GM19023 (cell line): ENCODE measurements around the gene LDAH.

Experiments
- ATAC-seq: cut with Tn5 transposase; IDR thresholded peaks from one replicate; pipeline ENCODE4 v1.9.1; 2021; ENCODE audit warnings: mild to moderate bottlenecking, moderate library complexity; ENCODE audit not compliant: unreplicated experiment

LDAH gene

DNA sequence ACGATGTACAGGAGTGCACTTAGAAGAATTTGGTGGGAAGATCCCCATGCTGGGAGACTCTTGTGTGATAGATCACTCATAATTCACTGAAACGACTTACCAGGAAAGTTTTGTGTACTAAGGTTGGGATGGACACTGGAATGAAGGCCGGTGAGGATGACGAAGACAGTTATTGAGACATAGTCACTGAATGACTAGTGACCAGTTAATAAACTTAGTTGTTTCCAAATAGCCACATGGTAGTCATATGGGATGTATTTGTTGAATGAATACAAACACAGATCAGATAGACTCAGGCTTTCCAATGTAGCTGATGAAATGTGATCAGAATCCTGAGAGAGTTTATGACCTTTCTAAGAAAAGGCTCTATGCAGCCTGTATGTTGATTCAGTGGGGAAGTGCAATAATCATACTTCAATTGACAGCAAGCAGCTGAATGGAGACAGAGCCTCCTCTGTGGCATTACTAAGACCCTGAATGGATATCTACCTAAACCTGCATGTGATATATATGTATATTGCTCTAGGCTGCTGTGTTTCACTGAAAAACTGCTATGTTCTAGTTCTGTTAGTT lies 135.6 kb downstream of the LDAH start:
- ATAC-seq = no peak

DNA sequence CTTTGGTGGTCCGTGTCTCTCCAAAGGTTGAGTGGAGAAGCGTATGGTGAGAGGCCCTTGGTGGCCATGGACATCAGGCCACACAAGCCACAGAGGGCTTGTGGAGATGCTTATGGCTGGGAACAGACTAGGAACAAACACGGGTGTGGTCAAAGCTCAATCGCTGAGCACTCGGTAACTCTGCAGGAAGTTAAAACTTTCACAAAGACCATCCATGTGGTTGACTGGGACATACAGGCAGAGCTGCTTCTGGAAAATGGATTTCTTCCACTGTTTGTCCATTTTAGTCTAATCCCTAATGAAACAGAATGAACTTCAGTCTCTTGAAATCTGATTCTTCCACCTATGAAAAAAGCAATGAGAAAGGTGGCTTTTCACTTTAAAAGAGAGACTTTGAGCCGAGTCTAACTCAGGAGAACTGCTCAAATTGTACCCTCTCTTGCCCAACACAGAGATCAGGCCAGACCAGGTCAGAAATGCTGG lies 138.3 kb downstream of the LDAH start:
- no peak for ATAC-seq

DNA sequence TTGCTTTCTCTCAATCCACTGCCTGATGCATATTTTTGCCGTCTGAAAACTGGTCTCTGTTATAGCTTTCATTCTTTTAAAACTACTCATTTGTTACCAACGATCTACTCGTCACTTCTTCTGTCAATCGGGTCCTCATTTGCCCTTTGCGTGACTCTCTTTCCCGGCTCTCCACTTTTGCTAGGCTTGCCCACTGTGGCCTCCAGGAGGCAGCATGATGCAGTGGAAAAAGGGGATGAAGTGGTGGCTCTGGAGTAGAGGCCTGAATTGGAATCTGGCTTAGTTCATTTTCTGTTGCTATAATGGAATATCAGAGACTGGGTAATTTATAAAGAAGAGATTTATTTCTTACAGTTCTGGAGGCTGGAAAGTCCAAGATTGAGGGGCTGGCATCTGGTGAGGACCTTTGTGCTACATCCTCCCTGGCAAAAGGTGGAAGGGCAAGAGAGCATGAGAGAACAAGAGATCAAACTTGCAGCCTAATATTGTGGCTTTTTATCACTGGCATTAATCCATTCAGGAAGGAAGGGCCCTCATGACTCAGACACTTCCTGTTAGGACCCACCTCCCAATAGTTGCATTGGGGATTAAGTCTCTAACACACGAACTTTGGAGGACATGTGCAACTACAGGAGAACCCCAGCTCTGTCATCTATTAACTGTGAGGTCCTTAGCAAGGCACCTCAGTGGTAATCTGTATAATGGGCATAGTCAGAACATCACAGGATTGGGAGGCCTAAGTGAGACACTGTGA lies 140.6 kb downstream of the LDAH start:
- no peak for ATAC-seq

DNA sequence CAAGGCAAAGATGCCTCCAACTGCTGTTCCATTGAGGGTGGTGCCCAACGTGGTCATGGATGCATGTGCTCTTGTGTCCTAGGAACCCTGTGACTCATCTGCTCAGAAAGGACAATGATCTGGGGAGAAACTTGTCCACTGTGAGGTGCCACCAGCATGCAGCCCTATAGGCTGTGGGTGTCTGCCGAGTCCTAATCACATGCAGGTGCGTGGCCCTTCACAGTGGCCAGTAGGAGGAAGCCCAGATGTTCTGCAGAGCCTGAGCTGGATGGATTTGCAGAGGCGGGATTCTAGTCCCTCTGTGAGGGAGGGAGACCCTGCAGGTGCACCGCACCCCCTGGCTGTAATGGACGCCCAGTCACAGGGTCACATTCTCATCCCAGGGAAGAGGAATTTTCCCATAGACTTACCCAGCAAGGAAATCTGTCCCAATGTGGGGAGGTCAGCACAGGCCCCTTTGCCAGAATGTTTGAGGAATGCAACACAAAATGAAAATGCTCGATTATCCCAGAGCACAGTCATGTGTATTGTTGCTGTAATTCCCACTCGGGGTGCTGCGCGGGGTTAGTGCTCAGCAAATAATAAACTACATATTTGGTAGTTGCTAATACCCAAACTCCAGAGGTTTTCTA lies 142.0 kb downstream of the LDAH start:
- no peak for ATAC-seq

DNA sequence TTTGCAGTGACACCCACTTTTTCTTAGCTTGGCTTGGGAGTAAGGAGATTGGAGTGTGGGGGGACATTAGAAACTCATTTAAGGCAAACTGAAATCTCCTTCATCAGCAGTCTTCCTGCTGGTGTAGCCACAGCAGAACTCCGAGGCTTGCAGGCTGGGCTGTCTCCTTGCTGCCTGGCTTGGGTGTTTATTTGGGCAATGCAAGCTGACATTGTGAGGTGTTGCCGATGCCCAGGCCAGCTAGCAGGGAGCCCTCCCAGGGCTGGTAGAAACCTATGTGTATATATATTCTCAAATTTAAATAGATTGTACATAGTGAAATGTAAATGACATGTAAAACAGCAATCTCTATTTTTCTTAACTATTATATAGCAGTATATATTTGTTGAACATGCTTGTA lies 144.1 kb downstream of the LDAH start:
- ATAC-seq = no peak

DNA sequence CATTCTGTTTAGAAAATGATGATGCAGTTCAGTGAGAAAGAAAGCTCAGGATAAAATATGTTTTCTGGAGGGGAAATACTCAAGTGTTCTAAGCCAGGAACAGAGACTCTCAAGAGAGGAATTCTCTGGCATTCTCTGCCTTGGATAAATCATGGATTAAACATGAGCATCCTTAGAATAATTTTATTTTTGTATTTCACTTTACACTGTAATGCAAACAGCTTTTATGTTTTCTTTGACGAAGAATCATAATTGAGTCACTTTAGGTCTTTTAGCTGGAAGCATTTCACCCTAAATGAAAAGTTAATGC lies 144.9 kb downstream of the LDAH start:
- no peak for ATAC-seq

DNA sequence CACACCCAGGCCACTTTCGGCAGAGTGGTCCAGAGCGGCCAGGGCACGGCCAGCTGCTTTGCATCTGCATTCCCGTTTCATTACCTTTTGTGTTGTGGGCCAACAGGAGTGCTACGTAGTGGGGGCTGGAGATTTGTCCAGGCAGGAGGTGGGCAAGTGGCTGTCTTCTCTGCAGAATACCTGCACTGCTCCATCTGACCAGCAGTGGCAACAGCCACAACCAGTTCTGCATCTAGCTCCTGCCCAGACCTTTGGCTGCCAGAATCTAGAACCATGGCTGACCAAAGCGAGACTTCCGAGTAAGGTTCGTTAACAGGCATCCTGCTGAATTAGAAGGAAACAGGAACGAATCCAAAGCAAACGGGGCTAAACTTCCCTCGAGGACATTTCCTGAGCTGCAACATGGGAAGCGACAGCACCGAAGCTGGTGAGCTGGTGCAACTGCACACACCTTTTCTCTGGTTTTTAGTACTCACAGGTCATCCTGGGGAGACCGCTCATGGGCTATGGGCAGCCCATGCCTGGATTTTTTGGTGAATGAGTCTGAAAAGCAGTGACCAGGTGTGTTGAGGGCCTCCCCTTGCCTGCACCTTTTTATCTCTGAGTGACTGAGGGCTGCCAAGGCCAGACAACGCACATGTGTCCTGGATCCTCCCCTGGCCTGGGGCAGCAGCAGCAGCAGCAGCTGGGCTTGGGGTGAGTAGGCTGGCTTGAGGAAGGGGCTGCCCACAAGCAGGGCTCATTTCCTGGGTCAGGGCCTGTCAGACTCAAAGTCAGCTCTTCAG lies 145.4 kb downstream of the LDAH start:
- peak; percentile 34 for ATAC-seq

DNA sequence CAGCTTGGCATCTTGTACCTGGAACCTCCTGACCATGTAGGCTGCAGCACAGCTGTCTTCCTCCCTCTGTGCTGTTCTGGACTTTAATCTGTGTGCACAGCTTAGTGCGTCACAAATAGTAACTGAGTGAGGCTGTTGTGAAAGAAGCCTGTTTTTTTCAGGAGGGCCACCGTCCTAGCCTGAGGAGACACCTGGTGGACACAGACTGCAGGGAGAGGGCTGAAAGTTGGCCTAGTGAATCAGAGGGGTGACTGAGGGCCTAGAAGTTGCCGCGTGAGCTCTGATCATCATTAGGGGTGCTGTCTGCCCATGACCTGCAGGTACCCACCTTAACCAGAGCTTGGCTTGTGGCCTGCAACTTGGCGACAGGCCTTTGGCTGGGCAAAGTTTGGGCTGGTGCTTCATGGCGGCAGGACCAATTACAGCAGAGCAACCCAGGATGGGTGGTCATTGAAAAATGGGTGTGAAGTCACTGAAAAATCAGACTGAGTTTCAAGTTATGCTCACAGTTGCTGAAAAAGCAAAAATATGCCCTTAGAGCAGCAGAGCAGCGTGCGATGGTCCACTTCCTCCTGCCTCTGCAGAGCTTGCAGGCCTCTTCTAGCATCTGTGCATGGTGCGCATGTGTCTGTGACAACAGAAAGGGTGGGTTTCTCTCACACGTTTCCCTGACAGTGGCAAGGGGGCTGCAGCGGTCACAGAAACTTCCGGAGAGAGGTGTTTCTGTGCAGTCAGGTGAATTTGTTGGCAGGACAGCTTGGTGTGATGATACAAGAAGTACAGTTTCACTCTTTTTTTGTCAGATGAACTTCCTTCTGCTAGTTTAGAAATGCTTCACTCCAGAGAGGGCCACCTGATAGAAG lies 146.3 kb downstream of the LDAH start:
- peak; percentile 77 for ATAC-seq

DNA sequence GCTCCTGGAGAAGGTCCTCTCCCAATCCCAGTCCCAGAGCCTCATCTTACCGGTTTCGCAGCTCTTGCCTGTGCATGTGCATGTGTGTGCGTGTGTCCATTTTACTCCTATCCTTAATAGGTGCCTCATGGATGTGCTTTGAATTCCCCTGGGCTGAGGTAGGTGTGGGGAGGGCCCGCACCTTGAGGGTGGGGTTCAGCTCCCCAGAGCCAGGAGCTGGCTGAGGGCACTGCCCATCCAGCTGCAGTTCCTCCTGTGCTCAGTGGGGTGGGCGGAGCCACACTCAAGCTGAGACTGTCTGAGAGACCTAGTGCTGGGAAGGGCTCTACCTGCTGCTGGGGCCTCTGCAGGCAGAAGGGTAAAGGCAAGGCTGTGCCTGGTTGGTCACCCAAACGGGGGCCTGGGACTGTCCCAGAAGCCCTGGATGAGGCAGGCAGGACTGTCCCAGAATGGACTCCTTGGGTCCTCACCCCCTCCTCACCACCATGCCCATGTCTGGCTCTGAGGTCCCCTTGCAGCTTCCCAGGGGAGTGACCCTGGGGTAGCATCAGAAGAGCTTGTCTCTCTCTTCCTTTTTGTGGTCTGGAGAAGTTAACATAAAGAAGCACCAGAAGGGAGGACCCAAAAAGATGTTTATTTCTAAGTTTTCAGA lies 147.1 kb downstream of the LDAH start:
- peak; percentile 52 for ATAC-seq

DNA sequence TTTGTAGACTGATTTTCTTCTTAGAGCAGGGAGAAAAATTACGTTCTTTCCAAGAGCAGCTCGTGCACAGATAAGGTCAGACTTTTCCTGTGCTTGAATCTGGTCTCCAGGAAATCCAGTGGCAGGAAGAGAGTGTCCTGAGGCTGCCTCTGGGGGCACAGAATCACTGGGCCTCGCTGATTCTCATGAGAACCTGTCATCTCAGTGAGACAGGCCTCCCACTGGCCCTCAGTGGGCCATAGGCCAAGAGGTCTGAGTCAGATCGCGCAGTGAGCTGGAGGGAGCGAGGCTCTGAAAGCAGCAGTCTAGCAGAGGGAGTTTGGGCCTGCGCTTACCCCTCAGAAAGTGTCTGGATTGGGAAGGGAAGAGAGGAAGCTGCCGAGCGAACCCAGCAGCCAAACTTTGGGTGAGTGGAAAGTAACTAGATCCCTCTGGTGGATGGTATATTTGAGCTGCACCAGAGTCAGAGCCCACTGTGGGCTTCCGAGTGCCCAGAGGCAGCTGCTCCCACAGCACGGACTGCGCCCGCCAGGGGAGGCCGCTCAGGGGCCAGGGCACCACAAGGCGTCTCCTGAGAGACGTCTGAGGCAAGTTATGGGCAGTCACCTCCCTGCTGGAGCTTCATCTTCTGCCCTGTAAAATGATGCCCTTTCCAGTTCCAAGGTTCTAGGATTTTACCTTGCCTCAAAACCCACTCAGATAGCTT lies 147.8 kb downstream of the LDAH start:
- ATAC-seq = no peak

DNA sequence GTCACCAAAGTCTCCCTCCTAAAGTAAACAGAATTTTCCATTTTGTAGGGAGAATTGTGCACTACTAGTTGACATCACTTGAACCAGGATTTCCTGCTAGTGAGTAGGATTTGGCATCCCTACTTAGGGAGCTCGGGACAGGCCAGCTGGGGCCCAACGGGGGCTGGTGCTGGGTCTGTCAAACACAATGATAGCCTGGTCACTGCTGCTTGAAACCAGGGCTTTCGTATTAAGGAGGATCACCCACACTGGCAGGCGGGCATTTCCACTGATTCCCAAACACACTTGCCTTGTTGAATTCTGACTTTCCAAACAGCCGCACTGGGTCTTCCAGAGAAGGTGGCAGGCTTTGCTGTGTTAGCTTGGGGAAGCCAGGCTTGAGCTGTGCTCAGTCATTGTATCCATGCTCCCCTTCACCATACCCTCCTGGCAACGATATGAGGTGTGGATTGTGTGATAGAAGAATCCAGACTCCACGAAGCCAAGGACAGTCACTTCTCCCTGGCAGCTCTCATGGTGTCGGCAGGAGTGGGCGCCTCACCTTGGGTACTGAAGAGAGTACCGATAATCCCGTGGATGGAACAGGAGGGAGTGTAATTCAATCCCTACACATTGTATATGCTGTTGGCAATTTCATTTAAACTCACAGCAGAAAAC lies 148.5 kb downstream of the LDAH start:
- ATAC-seq = no peak

DNA sequence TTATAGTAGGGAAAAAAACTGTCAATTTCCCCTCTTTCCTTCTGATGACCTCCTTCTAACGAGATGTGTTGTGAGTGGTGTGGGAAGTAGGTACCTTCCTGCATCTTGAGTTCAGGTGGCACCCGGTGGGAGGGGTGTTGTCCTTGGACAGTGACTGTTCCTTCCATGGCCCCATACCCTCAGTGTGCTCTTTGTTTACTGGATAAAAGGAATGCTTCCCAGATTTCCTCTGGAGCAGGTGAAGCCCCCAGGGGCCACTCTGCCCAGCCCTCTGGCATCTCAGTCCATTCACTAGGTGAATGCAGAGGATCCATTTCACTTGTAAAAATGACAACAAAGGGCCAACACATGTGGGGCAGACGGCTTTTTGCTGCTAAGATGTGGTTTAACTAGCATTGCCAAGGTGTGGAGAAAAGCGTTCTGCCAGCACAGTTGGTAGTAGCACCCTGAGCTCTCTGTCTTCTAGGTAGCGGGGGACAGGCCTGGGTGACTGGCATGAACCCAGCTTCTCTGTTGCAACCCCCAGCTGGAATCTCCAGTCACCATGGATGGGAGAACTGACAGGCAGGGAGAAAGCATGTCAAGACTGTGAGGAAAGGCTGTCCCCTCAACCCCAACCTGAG lies 149.1 kb downstream of the LDAH start:
- no peak for ATAC-seq

DNA sequence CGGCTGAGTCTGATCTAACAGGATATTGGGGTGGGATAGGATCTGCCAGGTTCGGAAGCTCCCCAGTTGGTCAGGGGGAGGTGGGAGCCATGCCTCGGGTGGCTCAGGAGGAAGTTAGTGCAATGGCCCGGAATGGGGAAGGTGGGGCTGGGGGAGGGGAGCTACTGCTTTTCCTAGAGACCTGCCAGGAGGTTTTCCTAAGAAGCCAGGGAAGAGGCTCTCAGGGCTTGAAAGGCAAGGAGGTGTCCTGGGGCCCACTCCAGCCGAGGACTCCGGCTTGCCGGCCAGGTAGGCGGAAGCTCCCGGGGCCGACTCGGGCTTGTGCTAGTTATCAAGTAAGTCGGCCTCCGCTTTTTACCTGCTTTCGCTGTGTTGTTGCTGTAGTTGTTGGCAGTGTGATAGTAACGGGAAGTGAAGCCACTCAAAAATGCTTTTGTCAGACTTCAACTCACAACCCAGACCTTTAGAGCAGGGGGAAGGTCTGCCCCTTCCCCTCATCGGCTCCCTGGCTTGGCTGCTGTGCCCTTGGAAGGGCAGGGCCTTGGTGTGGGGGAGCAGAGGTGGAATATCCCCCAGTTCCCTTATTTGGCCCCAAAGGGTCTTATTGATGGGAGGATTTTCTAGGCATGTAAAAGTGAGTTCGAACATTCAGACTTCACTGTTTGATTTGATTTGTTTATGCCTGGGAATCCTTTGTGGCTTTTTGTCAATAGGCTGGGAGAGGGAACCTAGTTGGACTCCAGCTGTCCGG lies 150.5 kb downstream of the LDAH start:
- no peak for ATAC-seq

DNA sequence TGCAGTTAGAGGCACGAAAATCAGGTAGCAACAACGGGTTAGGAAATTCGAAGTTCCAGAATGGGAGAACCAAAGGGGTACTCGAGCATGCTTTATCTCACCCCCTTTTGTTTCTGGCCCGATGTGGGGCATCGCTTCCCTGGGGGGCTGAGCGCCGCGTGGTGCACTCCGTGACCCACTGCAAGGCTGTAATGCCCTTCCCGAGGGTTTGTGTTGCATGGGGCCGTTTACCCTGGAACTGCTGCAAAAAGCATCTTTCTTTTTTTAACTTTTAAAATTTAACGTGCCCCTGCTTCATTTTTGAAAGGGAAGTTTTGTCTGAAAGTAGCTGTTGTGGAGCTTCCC lies 151.2 kb downstream of the LDAH start:
- ATAC-seq = no peak

DNA sequence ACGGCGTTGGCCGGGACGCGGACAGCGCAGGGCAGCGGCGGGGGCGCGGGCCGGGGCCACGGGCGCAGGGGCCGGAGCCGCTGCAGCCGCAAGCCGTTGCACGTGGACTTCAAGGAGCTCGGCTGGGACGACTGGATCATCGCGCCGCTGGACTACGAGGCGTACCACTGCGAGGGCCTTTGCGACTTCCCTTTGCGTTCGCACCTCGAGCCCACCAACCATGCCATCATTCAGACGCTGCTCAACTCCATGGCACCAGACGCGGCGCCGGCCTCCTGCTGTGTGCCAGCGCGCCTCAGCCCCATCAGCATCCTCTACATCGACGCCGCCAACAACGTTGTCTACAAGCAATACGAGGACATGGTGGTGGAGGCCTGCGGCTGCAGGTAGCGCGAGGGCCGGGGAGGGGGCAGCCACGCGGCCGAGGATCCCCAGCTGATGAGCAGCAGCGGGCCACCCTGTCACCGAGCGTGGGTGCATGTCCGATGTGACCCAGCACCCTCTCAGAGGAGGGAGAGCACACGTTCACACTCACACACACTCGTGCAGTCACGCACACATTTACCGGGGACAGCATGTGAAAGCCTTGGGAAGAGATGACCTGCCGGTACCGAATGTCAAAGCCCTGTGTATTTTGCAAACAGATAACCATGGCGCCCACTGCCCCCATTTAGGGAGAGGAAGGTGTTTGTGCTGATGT lies 151.7 kb downstream of the LDAH start:
- no peak for ATAC-seq

DNA sequence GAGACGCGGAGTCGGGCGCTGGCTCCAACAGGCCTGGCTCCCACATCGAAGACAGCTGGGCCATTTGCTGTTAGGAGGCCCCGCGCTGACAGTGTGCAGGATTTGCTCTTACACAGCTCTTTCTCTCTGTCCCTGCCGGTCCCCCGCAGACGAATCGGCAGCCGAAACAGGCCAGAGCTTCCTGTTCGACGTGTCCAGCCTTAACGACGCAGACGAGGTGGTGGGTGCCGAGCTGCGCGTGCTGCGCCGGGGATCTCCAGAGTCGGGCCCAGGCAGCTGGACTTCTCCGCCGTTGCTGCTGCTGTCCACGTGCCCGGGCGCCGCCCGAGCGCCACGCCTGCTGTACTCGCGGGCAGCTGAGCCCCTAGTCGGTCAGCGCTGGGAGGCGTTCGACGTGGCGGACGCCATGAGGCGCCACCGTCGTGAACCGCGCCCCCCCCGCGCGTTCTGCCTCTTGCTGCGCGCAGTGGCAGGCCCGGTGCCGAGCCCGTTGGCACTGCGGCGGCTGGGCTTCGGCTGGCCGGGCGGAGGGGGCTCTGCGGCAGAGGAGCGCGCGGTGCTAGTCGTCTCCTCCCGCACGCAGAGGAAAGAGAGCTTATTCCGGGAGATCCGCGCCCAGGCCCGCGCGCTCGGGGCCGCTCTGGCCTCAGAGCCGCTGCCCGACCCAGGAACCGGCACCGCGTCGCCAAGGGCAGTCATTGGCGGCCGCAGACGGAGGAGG lies 152.4 kb downstream of the LDAH start:
- no peak for ATAC-seq
